SK-N-SH (cell line): ENCODE results near the gene ARID5A.

Source experiments
- ELF1 ChIP-seq: IDR thresholded peaks from 2 replicates; pipeline ENCODE4 v1.4.0; 2012
- EZH2phosphoT487 ChIP-seq: fragments of 200-600 bp; sonication (generic); IDR thresholded peaks from 2 replicates; pipeline ENCODE4 v1.6.1; 2017; ENCODE audit warnings: low read depth, mixed run types, mild to moderate bottlenecking, antibody characterized with exemption, moderate library complexity, borderline replicate concordance
- GABPA ChIP-seq: IDR thresholded peaks from 2 replicates; pipeline ENCODE4 v1.4.0; 2012; ENCODE audit warnings: low read depth, mild to moderate bottlenecking
- MEF2A ChIP-seq: IDR thresholded peaks from 2 replicates; pipeline ENCODE4 v1.4.0; 2012; ENCODE audit warnings: low read depth, borderline replicate concordance
- RAD21 ChIP-seq: IDR thresholded peaks from 2 replicates; pipeline ENCODE4 v1.6.1; 2012; ENCODE audit warnings: mild to moderate bottlenecking, low read length
- SIN3A ChIP-seq: IDR thresholded peaks from 2 replicates; pipeline ENCODE4 v1.6.1; 2012; ENCODE audit warnings: low read depth, mild to moderate bottlenecking, low read length, moderate library complexity, borderline replicate concordance
- TF ChIP-seq, protein P1 (sequence below): fragments of 200-600 bp; sonication (generic); IDR thresholded peaks from 2 replicates; pipeline ENCODE4 v1.6.1; 2017; ENCODE audit warnings: antibody characterized with exemption, mild to moderate bottlenecking, moderate library complexity
- TF ChIP-seq, protein P2 (sequence below): IDR thresholded peaks from 2 replicates; pipeline ENCODE4 v1.6.1; 2012; ENCODE audit warnings: mild to moderate bottlenecking, low read depth, low read length, moderate library complexity

DNA sequence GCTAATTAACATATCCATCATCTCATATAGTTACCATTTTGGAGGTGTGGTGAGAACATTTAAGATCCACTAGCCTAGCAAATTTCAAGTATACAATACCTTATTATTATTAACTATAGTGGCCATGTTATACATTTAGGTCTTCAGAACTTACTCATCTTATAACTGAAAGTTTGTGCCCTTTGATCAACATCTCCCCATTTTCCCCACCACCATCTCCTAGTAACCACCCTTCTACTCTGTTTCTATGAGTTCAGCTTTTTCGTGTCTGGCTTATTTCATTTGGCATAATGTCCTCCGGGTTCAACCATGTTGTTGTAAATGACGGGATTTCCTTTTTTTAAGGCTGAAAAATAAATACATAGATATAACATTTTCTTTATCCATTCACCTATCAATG is 47.3 kb upstream of the ARID5A start:
- TF ChIP-seq, protein P1, sequence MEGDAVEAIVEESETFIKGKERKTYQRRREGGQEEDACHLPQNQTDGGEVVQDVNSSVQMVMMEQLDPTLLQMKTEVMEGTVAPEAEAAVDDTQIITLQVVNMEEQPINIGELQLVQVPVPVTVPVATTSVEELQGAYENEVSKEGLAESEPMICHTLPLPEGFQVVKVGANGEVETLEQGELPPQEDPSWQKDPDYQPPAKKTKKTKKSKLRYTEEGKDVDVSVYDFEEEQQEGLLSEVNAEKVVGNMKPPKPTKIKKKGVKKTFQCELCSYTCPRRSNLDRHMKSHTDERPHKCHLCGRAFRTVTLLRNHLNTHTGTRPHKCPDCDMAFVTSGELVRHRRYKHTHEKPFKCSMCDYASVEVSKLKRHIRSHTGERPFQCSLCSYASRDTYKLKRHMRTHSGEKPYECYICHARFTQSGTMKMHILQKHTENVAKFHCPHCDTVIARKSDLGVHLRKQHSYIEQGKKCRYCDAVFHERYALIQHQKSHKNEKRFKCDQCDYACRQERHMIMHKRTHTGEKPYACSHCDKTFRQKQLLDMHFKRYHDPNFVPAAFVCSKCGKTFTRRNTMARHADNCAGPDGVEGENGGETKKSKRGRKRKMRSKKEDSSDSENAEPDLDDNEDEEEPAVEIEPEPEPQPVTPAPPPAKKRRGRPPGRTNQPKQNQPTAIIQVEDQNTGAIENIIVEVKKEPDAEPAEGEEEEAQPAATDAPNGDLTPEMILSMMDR = no peak
- no peak for TF ChIP-seq RAD21
- no peak for TF ChIP-seq ELF1
- TF ChIP-seq GABPA = no peak
- TF ChIP-seq EZH2phosphoT487 = no peak
- TF ChIP-seq, protein P2, sequence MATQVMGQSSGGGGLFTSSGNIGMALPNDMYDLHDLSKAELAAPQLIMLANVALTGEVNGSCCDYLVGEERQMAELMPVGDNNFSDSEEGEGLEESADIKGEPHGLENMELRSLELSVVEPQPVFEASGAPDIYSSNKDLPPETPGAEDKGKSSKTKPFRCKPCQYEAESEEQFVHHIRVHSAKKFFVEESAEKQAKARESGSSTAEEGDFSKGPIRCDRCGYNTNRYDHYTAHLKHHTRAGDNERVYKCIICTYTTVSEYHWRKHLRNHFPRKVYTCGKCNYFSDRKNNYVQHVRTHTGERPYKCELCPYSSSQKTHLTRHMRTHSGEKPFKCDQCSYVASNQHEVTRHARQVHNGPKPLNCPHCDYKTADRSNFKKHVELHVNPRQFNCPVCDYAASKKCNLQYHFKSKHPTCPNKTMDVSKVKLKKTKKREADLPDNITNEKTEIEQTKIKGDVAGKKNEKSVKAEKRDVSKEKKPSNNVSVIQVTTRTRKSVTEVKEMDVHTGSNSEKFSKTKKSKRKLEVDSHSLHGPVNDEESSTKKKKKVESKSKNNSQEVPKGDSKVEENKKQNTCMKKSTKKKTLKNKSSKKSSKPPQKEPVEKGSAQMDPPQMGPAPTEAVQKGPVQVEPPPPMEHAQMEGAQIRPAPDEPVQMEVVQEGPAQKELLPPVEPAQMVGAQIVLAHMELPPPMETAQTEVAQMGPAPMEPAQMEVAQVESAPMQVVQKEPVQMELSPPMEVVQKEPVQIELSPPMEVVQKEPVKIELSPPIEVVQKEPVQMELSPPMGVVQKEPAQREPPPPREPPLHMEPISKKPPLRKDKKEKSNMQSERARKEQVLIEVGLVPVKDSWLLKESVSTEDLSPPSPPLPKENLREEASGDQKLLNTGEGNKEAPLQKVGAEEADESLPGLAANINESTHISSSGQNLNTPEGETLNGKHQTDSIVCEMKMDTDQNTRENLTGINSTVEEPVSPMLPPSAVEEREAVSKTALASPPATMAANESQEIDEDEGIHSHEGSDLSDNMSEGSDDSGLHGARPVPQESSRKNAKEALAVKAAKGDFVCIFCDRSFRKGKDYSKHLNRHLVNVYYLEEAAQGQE = no peak
- TF ChIP-seq SIN3A = no peak
- no peak for TF ChIP-seq MEF2A
